HG02938 (cell line): Measurements from ENCODE around the gene DPP6.

Experiments used
- ATAC-seq: cut with Tn5 transposase; IDR thresholded peaks from one replicate; pipeline ENCODE4 v1.9.1; 2021; ENCODE audit warnings: mild to moderate bottlenecking, moderate library complexity; ENCODE audit not compliant: unreplicated experiment

Gene DPP6

GRCh38 chr7:154898973-154899855 lies 847.0 kb downstream of the DPP6 start:
- no peak for ATAC-seq

- no peak for ATAC-seq
Measured at GRCh38 chr7:154899862-154900261, 847.7 kb downstream of the DPP6 start.

GRCh38 chr7:154902600-154903082 lies 850.4 kb downstream of the DPP6 start:
- ATAC-seq: no peak

DNA sequence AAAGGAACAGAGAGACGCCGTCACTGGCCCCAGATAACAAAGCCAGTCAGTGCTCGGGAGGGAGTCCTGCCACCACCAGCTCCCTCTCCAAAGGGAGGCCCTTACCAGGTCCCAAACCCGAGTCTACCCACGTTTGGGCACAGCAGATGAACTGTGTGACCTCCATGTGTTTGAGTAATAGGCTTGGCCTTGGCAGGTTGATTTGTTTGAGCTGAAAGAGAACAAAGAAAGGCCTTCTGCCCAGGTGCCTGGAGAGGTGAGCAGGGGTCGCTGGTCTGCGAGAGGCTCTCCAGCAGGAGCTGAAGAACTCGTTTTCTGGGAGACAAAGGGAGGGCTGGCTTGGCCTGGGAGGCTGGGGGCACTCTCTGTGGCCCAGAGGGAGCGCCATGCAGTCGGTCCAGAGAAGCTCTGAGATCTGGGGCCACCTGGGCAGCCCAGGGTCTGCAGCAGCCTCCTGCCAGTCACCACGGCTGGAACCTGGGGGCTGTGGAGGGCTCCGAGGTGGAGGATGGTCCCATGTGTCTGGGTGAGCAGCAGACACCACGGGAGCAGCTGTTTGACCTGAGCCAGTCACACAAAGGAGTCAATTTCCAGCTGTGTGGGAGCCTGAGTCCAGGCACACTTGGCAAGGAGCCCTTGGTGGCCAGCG lies 851.0 kb downstream of the DPP6 start:
- no peak for ATAC-seq

DNA sequence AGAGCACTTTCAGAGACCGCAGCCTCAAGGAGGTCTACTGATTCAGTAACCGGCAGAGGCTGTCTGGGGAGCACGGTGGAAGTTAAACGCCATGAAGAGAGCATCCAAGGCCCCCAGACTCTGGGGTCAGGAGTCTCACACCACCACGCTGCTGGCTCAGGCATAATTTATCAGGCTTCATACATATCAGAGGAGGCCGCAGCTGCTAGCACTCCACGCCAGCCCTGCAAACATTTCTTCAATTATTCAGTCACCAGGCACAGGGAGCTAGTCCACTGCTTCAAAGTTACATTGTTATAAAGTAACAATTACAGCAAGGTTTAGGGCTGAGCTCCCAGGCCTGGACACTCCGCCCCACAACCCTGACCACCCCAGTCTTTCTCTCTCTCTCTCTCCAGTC lies 852.9 kb downstream of the DPP6 start:
- ATAC-seq: no peak

DNA sequence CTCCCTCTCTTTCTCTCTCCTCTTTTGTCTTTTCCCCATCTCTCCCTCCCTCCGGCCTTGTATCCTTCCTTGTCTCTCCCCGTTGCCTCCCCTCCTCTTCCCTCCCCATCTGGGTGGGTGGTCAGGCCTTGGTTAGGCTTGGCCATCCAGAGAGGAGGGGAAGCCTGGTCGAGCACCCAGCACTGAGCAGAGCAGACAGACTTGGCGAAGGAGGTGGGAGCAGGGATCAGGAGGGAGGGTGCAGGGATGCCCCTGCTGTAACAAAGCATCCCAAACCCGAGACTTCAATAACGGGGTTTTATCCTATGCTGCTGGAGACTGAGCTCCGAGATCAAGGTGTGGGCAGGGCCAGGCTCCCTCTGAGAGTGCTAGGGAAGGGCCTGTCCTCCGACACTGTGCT lies 853.4 kb downstream of the DPP6 start:
- no peak for ATAC-seq

DNA sequence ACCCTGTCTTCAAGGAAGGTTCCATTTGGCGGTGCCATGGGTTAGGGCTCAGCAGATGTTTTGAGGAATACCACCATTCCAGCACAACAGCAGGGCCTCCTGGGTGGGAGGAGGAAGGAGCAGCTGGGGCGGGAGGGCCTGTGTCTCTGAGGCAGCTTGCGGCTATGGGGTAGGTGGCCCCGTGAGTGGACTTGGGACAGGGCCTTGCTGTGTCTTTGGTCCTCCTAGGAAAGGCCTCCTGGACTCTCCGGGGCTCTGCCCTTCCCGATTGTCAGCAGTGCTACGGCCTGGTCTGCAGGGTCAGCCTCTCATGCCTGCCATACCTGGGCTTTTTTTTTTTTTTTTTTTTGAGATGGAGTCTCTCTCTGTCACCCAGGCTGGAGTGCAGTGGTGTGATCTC lies 854.0 kb downstream of the DPP6 start:
- no peak for ATAC-seq

DNA sequence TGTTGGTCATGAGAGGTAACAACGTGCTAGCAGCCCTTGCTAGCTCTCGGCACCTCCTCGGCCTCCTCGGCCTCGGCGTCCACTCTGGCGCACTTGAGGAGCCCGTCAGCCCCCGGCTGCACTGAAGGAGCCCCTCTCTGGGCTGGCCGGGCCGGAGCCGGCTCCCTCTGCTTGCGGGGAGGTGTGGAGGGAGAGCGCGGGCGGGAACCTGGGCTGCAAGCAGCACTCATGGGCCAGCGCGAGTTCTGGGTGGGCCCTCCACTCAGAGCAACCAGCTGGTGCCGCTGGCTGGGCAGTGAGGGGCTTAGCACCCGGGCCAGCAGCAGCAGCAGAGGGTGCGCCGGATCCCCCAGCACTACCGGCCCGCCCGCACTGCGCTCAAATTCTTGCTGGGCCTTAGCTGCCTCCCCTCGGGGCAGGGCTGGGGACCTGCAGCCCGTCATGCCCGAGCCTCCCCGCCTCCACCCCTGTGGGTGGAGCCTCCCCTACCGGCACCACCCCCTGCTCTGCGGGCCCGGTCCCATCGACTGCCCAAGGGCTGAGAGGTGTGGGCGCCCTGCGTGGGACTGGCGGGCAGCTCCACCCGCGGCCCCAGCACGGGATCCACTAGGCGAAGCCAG lies 854.6 kb downstream of the DPP6 start:
- no peak for ATAC-seq

DNA sequence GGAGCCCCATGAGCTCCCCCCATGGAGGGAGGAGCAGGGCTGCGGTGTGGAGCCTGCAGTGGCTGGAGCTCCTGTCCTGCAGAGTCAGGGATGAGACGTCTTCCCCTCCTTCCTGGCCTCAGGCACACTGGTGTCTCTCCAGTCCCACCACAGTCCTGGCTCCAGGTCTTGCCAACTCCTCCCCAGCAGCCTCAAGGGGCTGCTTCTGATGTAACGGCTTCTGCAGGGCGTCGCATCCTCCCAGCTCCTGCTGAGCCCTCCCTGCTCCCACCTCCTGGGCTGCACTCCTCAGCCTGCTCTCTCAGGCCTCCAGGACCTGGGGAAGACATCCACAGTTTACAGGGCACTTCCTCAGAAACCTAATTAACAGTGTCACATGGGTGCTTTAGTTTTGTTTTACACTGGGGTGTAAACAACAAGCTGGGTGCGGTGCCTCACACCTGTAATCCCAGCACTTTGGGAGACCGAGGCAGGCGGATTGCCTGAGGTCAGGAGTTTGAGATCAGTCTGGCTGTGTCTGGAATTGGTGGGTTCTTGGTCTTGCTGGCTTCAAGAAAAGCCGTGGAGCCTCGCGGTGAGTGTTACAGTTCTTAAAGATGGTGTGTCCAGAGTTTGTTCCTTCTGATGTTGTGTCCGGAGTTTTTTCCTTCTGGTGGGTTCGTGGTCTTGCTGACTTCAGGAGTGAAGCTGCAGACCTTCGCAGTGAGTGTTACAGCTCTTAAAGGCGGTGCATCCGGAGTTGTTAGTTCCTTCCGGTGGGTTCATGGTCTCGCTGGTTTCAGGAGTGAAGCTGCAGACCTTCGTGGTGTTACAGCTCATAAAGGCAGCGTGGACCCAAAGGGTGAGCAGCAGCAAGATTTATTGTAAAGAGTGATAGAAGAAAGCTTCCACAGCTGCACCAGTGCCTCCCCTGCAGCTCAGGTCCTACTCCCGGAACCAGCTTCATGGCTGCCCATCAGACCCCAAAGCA lies 855.7 kb downstream of the DPP6 start:
- ATAC-seq: no peak

DNA sequence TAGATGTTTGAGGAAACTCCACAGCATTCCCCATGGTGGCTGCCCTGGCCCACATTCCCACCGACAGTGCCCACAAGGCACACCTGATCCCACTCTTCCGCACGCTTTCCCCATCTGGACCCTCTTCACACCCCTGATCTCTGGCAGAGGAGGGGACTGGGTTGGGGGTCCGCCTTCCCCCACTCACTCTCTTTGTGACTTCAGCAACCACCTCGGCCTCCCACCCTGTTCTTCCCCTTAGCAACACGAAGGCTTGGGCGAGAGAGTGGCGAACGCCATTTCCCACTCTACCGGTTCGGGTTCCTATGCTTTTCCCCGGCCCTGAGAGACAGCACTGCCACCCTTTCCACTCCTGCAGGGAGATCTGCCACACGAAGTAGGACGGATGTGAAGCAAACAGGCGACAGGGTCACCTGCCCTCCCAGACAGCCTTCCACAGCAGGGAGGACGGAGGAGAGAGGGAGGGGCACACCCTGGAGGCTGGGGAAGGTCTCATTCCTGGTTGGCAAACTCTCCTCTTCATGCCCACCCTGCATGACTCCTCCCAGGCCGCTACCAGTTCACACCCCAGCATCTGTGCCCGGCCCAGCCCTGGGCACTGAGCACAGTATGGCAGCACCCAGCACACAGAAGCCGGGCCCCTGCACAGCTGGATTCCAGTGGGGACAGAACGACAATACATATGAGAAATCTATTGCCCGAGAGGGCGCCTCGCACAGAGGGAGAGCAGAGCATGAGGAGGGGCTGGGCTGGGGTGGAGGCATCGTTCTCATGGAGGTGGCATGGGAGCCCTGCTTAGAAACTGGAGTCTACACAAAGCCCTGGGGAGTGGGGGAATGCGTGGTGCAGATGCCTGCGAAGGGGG lies 857.3 kb downstream of the DPP6 start:
- ATAC-seq: no peak

DNA sequence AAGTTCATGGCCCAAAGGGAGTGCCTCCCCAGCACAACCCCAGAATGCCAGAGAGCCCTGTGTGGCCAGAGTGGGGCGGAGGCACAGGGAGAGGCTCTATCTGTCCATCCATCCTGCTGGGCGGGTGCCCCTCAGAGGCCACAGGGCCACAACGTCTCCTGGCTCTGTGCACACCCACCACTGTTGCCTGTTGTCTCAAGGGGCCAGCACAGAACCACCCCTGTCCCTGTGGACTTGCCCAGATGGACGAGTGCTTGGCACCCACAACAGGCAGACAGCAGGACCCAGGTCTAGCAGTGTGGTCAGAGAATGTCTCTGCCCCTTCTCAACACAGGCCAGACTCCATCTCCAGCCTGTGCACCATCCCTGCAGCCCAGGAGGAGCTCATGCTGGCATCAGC lies 857.9 kb downstream of the DPP6 start:
- no peak for ATAC-seq

GRCh38 chr7:154910977-154911376 lies 858.8 kb downstream of the DPP6 start:
- no peak for ATAC-seq

- no peak for ATAC-seq
Measured at GRCh38 chr7:154911411-154911810, 859.2 kb downstream of the DPP6 start.

GRCh38 chr7:154911862-154912455 lies 859.8 kb downstream of the DPP6 start:
- no peak for ATAC-seq

DNA sequence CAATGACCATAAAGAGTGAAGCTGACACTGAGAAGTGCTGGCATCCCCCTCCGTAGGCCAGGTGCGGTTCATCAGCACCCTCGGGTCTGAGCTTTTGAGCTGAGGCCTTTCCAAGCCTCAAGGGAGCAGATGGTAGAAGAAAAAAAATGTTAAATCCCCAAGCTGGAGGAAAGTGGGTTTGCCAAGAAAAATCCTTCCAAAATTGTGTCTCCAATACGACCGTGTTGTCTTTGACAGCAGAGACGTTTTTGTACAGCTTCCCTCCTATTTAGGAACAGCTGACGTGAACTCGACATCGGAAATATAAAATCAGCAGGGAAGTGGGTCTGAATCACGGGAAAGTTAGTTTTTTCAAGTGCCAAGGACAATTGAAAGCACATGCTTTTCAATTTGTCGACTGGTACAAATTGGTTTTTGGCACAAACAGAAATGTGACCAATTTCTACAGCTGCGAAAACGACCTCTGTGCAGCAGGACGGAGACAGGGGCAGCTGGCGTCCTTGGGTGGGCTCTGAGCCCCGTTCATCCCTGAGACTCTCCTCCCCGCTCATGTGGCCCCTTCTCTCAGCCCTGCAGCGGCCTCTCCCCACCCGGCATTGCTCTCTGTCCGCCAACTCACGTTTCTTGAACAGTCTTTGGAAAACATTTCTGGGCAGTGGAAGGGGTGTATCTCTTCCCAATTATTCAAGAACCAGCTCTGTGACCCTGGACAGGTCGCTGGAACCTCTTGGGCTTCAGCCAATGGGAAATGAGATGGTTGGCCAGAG lies 860.9 kb downstream of the DPP6 start:
- ATAC-seq: no peak

- peak; percentile 96 for ATAC-seq
Measured at GRCh38 chr7:154913638-154914307, 861.6 kb downstream of the DPP6 start.

DNA sequence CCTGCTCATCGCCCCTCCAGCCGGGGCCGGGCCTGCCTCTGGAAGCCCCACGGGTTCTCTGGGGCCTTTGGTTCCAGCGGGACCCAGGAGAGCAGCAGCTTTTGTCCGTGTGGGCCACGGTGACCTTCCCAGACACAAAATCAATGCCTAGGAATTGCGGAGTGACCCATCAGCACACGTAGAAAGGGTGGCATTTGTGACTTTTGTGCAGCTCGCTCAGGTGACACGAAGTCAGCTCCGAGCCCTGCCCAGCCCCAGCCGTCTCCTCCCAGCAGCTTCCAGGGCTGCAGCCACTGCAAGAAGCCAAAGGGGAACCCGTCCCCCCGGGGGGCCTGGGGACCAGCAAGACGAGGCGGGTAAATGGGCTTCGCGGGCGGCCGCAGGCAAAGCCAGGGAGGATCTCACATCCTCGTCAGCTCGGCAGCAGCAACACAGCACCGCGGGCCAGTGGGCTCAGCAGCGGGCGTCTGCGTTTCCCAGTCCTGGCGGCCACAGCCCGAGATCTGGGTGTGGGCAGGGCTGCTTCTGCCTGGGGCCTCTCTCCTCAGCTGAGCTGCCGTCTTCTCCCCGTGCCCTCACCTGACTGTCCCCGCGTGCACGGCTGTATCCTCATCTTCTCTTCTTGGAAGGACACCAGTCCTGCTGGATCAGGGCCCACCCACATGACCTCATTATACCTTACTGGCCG lies 862.3 kb downstream of the DPP6 start:
- ATAC-seq: peak; percentile 21
